Measurements from ENCODE around the gene C14orf132. TPM values are rescaled to one million over a fixed set of nuclear protein-coding genes. Genes with fewer than 3 reads are reported as not detected.

The C14orf132 gene
- total and polyA plus RNA-seq, 2 of the 4 experiments (the other 2 are of a cell fraction): 6.3 to 13.5 TPM

GRCh38 chr14:96121660-96122395, 82.7 kb downstream of the C14orf132 start (continued):
- TF ChIP-seq CHD1 (IDR thresholded peaks at IDR 0.05; ENCODE audit: low read depth, low read length): no peak; the same call in 1 of the 2 replicates

- peak overlapping the region; percentile 93 for H3K14ac ChIP-seq (replicated peaks; ENCODE audit: low read depth, low read length)
- no peaks in the 10 kb centered on the region for H4K20me1 ChIP-seq (ENCODE audit: insufficient read depth, low read length)
- peak overlapping the region; percentile 98 for H3K56ac ChIP-seq (ENCODE audit: extremely low read depth, insufficient read depth, low read length)
- no peaks in the 10 kb centered on the region for H3K36me3 ChIP-seq (ENCODE audit: control insufficient read depth, insufficient read depth, low read length)
- H3K9ac ChIP-seq (ENCODE audit: low read depth, low read length): peak overlapping the region; percentile 46
- no peak overlapping the region for H2AK9ac ChIP-seq (replicated peaks; ENCODE audit: low read depth, low read length, poor library complexity)
- peak overlapping the region; percentile 98 for H4K91ac ChIP-seq (ENCODE audit: insufficient read depth, low read depth, low read length)
- peaks cover 29% of the 10 kb centered on the region for H3K4me1 ChIP-seq (ENCODE audit: control insufficient read depth, insufficient read depth, low read length)
- H2BK5ac ChIP-seq (ENCODE audit: low read depth, low read length, poor library complexity, severe bottlenecking): peak overlapping the region; percentile 99
- peak overlapping the region; percentile 62; the same call in 1 of the 2 replicates for H3K4me2 ChIP-seq (ENCODE audit: low read depth, low read length)
- no peak overlapping the region for H2AFZ ChIP-seq (replicated peaks; ENCODE audit: low read length, poor library complexity)
- H2BK20ac ChIP-seq (ENCODE audit: low read depth, low read length): peak overlapping the region; percentile 98
- peak overlapping the region; percentile 99 for H3K18ac ChIP-seq (ENCODE audit: low read depth, low read length)
- peak overlapping the region; percentile 84; the same call in 1 of the 2 replicates for H2AK5ac ChIP-seq (ENCODE audit: low read depth, low read length)
- intact Hi-C loops (cut with micrococcal nuclease) (loop anchor here (1.0 to 5.0 kb wide), 4 partner anchors 18 to 145 kb away; no protein-coding TSS in a partner anchor), in situ Hi-C loops (cut with MboI; ENCODE audit: low sequenced_read_pairs) (no loop called here), dilution Hi-C loops (cut with HindIII; ENCODE audit: low sequenced_read_pairs, unreplicated experiment) (no loop called here)
- peaks cover 14% of the 10 kb centered on the region for H3K9me1 ChIP-seq (ENCODE audit: insufficient read depth, low read length)
- WGBS, 2 experiments (ENCODE audit: extremely low coverage in 2 of 2, insufficient read length in 1 of 2): no CpG with 5 or more reads among the region's 6 CpGs
- BruUV-seq (replicated peaks): no TSS peak
- CTCF ChIA-PET: no interaction called here
- peak overlapping the region; percentile 97 for H3K4ac ChIP-seq (ENCODE audit: low read depth, low read length)
- peak overlapping the region; percentile 95 for H3K27ac ChIP-seq (ENCODE audit: insufficient read depth, low read length)
- POLR2A ChIA-PET (ENCODE audit: unreplicated experiment): interaction anchor here (1.7 kb wide), 1 partner anchor 18 kb away, joined by 7 read pairs; no protein-coding TSS in a partner anchor
- no peaks in the 10 kb centered on the region for H3K9me3 ChIP-seq (ENCODE audit: control insufficient read depth, insufficient read depth, low read length)
- H3K4me3 ChIP-seq (ENCODE audit: insufficient read depth, low read depth, low read length): no peak overlapping the region
- DNase-seq: peak; percentile 90
- peak overlapping the region; percentile 97; the same call in 1 of the 2 replicates for H3K23ac ChIP-seq (ENCODE audit: low read depth, low read length)
- H4K5ac ChIP-seq (ENCODE audit: low read depth, low read length): peak overlapping the region; percentile 96
- H2BK120ac ChIP-seq (ENCODE audit: low read depth, low read length): peak overlapping the region; percentile 99
- H2BK15ac ChIP-seq (ENCODE audit: low read depth, low read length): peak overlapping the region; percentile 39; the same call in 2 of the 3 replicates
- peaks cover 0 to 4% of the 10 kb centered on the region in 2 experiments; a peak in 3 of 4 replicates for H3K79me1 ChIP-seq (ENCODE audit: low read depth in 1 of 2, low read length in 2 of 2)
- no peaks in the 10 kb centered on the region for H3K27me3 ChIP-seq (ENCODE audit: control insufficient read depth, insufficient read depth, low read length)
- peak overlapping the region; percentile 65 to 94; a peak in 3 of 4 replicates for H4K8ac ChIP-seq (ENCODE audit: low read depth in 2 of 2, low read length in 2 of 2)
- ATAC-seq (ENCODE audit: low read depth): peak; percentile 82
- TF ChIP-seq CHD1 (IDR thresholded peaks at IDR 0.05; ENCODE audit: low read depth, low read length) (no peak), SMC3 (IDR thresholded peaks at IDR 0.05; ENCODE audit: low read depth, low read length) (peak; percentile 15; the same call in 1 of the 2 replicates), RFX5 (IDR thresholded peaks at IDR 0.05; ENCODE audit: low read depth, low read length) (no peak), BHLHE40 (IDR thresholded peaks at IDR 0.05; ENCODE audit: low read depth, low read length) (peak; percentile 59), RCOR1 (IDR thresholded peaks at IDR 0.05; ENCODE audit: insufficient replicate concordance, low read length) (peak; percentile 75), RAD21 (IDR thresholded peaks at IDR 0.05; ENCODE audit: low read length) (0 out of 2 replicates have a peak, but pooled peaks have one; percentile 9), MAZ (IDR thresholded peaks at IDR 0.05; ENCODE audit: borderline replicate concordance, low read depth, low read length) (peak; percentile 60; the same call in 1 of the 2 replicates), USF2 (IDR thresholded peaks at IDR 0.05; ENCODE audit: low read depth, low read length) (no peak), POLR2A (IDR thresholded peaks at IDR 0.05; ENCODE audit: low read depth, low read length) (no peak), MXI1 (IDR thresholded peaks at IDR 0.05; ENCODE audit: borderline replicate concordance, low read depth, low read length) (no peak), MAFK (IDR thresholded peaks at IDR 0.05; ENCODE audit: low read depth, low read length) (peak; percentile 16; the same call in 1 of the 2 replicates), CEBPB (IDR thresholded peaks at IDR 0.05; ENCODE audit: low read depth, low read length) (peak; percentile 93), FOS (IDR thresholded peaks at IDR 0.05; ENCODE audit: low read depth, low read length) (peak; percentile 39; the same call in 1 of the 2 replicates)
These were observed 83.3 kb downstream of the C14orf132 start for GRCh38 chr14:96122496-96122895.
